Osteoblast (primary cell): ENCODE data around the gene TTC9B. TPM values are rescaled to one million over a fixed set of nuclear protein-coding genes. Genes with fewer than 3 reads are reported as not detected.

Experiments
- DNase-seq: peaks from one replicate; pipeline ENCODE4 v3.0.0; 2011; ENCODE audit warnings: low spot score, mixed read lengths; ENCODE audit not compliant: insufficient read length; ENCODE audit errors: missing footprints
- H2AFZ ChIP-seq: 2 replicates; pipeline ENCODE4 v1.6.0; 2011; ENCODE audit warnings: mild to moderate bottlenecking, low read length
- H3K27ac ChIP-seq: 2 replicates; pipeline ENCODE4 v1.5.1; 2011; ENCODE audit warnings: mild to moderate bottlenecking, low read depth, low read length, moderate library complexity
- H3K27me3 ChIP-seq: 2 replicates; pipeline ENCODE4 v1.6.0; 2012; ENCODE audit warnings: mild to moderate bottlenecking, control low read depth, inconsistent platforms, low read length, moderate library complexity; ENCODE audit not compliant: insufficient read depth
- H3K36me3 ChIP-seq: 2 replicates; pipeline ENCODE4 v1.5.1; 2011; ENCODE audit warnings: mild to moderate bottlenecking, low read length, control low read depth, moderate library complexity; ENCODE audit not compliant: insufficient read depth
- H3K4me1 ChIP-seq: 2 replicates; pipeline ENCODE4 v1.5.1; 2011; ENCODE audit warnings: mild to moderate bottlenecking, low read length, control low read depth, moderate library complexity; ENCODE audit not compliant: insufficient read depth
- H3K4me2 ChIP-seq: 2 replicates; pipeline ENCODE4 v1.6.0; 2011; ENCODE audit warnings: mild to moderate bottlenecking, low read length; ENCODE audit not compliant: insufficient read depth
- H3K4me3 ChIP-seq: fragments of 200-600 bp; sonication (generic); 3 replicates; pipeline ENCODE4 v1.5.1; 2012; ENCODE audit warnings: mild to moderate bottlenecking, low read length, inconsistent platforms; ENCODE audit not compliant: insufficient read depth
- H3K79me2 ChIP-seq: 2 replicates; pipeline ENCODE4 v1.6.0; 2012; ENCODE audit warnings: mild to moderate bottlenecking, low read length, control low read depth, inconsistent platforms; ENCODE audit not compliant: insufficient read depth
- H3K9me3 ChIP-seq: 2 replicates; pipeline ENCODE4 v1.5.1; 2011; ENCODE audit warnings: low read depth, low read length, control low read depth
- H4K20me1 ChIP-seq: 2 replicates; pipeline ENCODE4 v1.6.0; 2012; ENCODE audit warnings: mild to moderate bottlenecking, low read length, control low read depth; ENCODE audit not compliant: insufficient read depth
- total RNA-seq: library from RNA; depleted of rRNA; stranded (reverse); fragments of >200 nt; gene quantifications from 2 replicates; pipeline ENCODE4 v1.2.3, GENCODE V29; 2012
- TF ChIP-seq, protein P1 (sequence below): IDR thresholded peaks from 2 replicates; pipeline ENCODE4 v1.5.1; 2011; ENCODE audit warnings: mild to moderate bottlenecking, low read depth, low read length, moderate library complexity; ENCODE audit errors: extremely low read depth

TTC9B gene
- total RNA-seq, 1 donor = not detected

DNA sequence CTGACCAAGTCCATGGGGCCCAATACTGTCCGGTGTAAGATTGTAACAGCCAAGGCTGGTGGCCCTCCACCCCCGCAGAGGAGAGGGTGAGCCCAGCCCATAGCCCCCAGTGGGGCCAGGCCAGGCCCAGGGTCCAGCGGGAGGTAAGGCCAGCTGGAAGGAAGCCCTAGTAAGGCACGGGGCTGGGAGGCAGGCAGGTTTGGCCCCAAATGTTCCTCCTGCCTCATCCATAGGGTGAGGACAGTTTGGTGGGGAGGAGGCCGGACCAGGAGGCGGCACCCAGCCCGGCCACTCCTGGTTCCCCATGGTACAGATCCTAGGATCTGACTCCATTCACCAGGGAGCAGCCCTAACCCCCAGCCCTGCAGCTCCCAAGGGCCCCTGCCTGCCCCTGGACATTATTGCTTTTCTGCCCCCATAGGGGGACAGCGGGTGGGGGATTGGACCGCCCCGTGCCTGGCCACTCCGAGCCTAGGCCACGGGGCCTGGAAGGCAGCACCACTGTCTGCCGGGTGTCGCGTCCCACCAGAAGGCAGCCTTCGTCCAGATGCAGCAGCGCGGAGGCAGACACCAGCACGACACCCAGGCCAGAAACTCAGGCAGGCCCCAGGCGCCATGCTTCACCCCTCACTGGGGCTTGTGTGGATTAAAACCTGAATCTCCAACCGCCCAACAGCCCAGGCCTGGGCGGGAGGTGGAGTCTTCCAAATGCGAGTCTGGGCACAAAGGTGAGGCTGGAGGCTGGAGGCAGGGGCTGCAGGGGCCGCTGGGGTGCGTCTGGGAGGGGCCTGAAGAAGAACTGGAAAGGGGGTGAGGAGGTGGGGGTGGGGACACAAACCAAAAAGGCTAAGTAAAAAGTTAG lies 15.0 kb upstream of the TTC9B start:
- Histone ChIP-seq H2AFZ (no peak overlapping the region), H3K9me3 (no peaks in the 10 kb centered on the region), H3K4me2 (no peak overlapping the region), H3K4me3 (no peak overlapping the region), H4K20me1 (peaks cover 4% of the 10 kb centered on the region), H3K27me3 (no peaks in the 10 kb centered on the region), H3K36me3 (peaks cover 11% of the 10 kb centered on the region), H3K79me2 (no peaks in the 10 kb centered on the region), H3K4me1 (peaks cover 15% of the 10 kb centered on the region), H3K27ac (no peak overlapping the region)
- TF ChIP-seq, protein P1, sequence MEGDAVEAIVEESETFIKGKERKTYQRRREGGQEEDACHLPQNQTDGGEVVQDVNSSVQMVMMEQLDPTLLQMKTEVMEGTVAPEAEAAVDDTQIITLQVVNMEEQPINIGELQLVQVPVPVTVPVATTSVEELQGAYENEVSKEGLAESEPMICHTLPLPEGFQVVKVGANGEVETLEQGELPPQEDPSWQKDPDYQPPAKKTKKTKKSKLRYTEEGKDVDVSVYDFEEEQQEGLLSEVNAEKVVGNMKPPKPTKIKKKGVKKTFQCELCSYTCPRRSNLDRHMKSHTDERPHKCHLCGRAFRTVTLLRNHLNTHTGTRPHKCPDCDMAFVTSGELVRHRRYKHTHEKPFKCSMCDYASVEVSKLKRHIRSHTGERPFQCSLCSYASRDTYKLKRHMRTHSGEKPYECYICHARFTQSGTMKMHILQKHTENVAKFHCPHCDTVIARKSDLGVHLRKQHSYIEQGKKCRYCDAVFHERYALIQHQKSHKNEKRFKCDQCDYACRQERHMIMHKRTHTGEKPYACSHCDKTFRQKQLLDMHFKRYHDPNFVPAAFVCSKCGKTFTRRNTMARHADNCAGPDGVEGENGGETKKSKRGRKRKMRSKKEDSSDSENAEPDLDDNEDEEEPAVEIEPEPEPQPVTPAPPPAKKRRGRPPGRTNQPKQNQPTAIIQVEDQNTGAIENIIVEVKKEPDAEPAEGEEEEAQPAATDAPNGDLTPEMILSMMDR = no peak
- DNase-seq = no peak

DNA sequence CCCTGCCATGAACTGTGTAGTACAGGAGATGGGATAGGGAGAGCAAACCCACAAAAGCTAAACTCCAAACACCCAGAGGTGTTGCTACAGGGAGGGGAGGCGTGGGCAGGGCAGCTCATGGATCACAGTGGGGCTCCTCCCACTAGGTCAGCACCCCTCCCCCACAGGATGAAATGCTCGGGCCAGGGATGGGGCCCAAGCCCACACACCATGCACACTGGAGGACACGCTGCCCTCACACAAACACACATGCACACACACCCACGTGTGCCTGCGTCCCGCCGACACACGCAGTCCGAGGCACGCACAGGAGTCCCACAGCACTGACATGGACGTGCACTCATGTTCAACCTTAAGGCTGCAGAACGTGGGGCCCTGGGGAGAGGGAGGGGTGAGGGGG lies 14.3 kb upstream of the TTC9B start:
- Histone ChIP-seq H3K4me2 (no peak overlapping the region), H3K27me3 (peaks cover under 1% of the 10 kb centered on the region), H3K9me3 (no peaks in the 10 kb centered on the region), H3K79me2 (no peaks in the 10 kb centered on the region), H4K20me1 (peaks cover 2% of the 10 kb centered on the region), H2AFZ (no peak overlapping the region), H3K4me1 (peaks cover 15% of the 10 kb centered on the region), H3K4me3 (no peak overlapping the region), H3K36me3 (peaks cover 5% of the 10 kb centered on the region), H3K27ac (no peak overlapping the region)
- no peak for DNase-seq
- TF ChIP-seq, protein P1 = no peak

DNA sequence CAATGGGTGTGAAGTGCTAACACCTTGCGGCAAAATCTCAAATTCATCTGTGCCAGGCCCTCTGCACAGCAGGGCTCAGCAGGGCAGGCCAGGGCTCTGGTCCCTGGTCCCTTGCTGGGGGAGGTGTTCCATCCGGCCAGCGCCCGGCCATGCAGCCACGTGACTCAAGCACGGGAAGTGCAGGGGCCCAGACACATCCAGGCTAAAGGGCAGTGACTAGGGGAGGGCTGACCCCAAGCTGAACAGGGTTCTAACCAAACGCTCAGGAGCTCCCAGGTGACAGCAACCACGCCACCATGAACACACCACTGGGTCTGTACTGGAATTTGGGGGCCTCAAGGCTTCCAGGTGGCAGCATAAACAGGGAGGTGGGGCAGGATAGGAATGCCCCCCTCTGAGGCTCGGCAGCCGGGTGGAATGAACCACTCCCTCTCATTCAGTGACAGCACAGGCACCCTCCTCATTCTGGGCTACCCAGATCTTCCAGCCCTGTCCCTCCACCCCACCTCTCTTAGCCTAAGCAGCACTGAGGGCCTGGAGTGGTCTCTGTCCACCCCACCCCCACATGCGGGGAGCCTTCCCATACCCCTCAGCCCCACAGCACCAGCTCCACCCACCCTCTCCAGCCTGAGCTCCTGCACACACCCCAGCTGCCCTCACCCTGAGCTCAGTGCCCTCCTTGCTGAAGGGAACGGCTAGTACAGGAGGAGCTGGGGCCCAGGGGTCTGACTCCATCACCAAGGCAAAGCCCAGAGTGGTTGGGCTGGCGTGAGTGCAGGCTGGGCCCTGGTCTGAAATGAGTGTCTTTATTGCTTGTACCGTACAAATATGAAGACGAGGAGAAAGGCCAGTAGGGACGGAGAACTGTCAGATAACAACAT lies 13.6 kb upstream of the TTC9B start:
- Histone ChIP-seq H3K4me2 (no peak overlapping the region), H3K4me1 (peaks cover 16% of the 10 kb centered on the region), H3K79me2 (no peaks in the 10 kb centered on the region), H3K4me3 (no peak overlapping the region), H3K27ac (no peak overlapping the region), H4K20me1 (peaks cover 2% of the 10 kb centered on the region), H3K27me3 (peaks cover 3% of the 10 kb centered on the region), H2AFZ (no peak overlapping the region), H3K9me3 (no peaks in the 10 kb centered on the region), H3K36me3 (peaks cover 1% of the 10 kb centered on the region)
- TF ChIP-seq, protein P1 = no peak
- DNase-seq = no peak

DNA sequence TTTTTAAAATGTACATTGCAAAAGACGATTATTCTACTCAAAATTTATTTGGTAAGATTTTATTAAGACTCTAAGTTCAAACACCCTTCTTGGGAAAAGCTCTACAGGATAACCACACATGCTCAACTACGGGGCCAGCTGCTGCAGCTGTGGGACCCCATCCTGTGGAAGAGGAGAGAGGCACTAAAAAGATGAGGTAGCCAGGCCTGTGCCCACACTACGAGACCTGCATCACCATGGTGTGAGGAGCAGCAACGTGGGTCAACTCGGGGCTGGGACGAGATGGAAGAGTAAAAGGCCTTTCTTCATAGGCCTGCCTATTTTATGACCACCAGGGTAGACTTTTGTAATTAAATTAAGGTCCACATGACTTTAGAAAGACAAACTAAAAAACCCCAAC lies 12.9 kb upstream of the TTC9B start:
- Histone ChIP-seq H4K20me1 (peaks cover 2% of the 10 kb centered on the region), H2AFZ (no peak overlapping the region), H3K4me3 (no peak overlapping the region), H3K9me3 (no peaks in the 10 kb centered on the region), H3K27ac (no peak overlapping the region), H3K36me3 (no peaks in the 10 kb centered on the region), H3K4me2 (no peak overlapping the region), H3K27me3 (peaks cover 3% of the 10 kb centered on the region), H3K4me1 (peaks cover 20% of the 10 kb centered on the region), H3K79me2 (no peaks in the 10 kb centered on the region)
- TF ChIP-seq, protein P1 = no peak
- peak; percentile 44 for DNase-seq
